HL-60/S4 (cell line): ENCODE data around the gene FAM237B.

Source experiments
- in situ Hi-C: fragments of 300-500 bp; cut with MboI; formaldehyde crosslinking; loops from 2 replicates; pipeline ENCODE4 v1.14.3; 2022; ENCODE audit warnings: low sequenced_read_pairs

Gene FAM237B

GRCh38 chr7:90298145-90299038 is 22.7 kb downstream of the FAM237B start:
- in situ Hi-C loops, result no loop called here

GRCh38 chr7:90290244-90291113 is 30.6 kb downstream of the FAM237B start:
- in situ Hi-C loops, result no loop called here

GRCh38 chr7:90288154-90288553 is 33.0 kb downstream of the FAM237B start:
- in situ Hi-C loops, result no loop called here

GRCh38 chr7:90276033-90276728 is 44.9 kb downstream of the FAM237B start:
- in situ Hi-C loops, result no loop called here

- in situ Hi-C loops, result no loop called here
Measured at GRCh38 chr7:90274161-90274560, 46.9 kb downstream of the FAM237B start.

GRCh38 chr7:90272242-90272641 is 48.9 kb downstream of the FAM237B start:
- in situ Hi-C loops, result no loop called here

DNA sequence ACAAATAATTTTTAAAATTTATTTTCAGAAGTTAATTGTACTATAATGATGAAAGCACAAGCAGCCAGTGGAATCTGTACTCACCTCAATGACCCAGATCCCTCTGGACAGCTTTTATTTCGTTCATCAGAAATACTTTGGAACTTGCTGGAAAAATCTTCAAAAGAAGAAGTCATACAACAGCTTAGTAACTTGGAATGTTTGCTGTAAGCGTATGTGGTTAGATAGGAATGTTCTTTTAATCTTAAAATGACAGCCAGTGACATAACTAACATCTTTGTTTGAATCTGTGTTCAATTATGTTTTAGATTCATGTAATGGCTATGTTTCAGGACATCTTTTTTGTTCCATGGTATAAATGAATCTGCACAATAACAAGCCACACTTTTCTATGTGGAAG is 49.4 kb downstream of the FAM237B start:
- in situ Hi-C loops, result no loop called here

GRCh38 chr7:90270431-90271178 is 50.5 kb downstream of the FAM237B start:
- in situ Hi-C loops, result no loop called here

- in situ Hi-C loops, result no loop called here
Measured at GRCh38 chr7:90269163-90269562, 51.9 kb downstream of the FAM237B start.

- in situ Hi-C loops, result no loop called here
Measured at GRCh38 chr7:90267263-90267858, 53.7 kb downstream of the FAM237B start.

GRCh38 chr7:90266808-90267207 is 54.3 kb downstream of the FAM237B start:
- in situ Hi-C loops, result no loop called here
